Activated CD8-positive, alpha-beta memory T cell treated with anti-CD3 and anti-CD28 coated beads, Interleukin-2, amount 10 ng/mL, durations not matched to agents 7 days and 5 days (primary cell): ENCODE results near the gene GPD1L. TPM values are rescaled to one million over a fixed set of nuclear protein-coding genes. Genes with fewer than 3 reads are reported as not detected.

Source experiments
- ATAC-seq: fragments of 150-1000 bp; cut with Tn5 transposase; one replicate; pipeline ENCODE4 v1.10.0; 2021; ENCODE audit warnings: moderate library complexity
- CTCF ChIA-PET: fragments of 350-600 bp; sonication (Branson Sonifier 250); formaldehyde crosslinking; loops from one replicate; lab custom pipeline; 2021; ENCODE audit warnings: antibody characterized with exemption; lab: Charles Lee
- DNase-seq: peaks from one replicate; pipeline ENCODE4 v3.0.0-alpha.2; 2020
- H3K27ac Mint-ChIP-seq: one replicate; pipeline ENCODE4 v1.8.0; 2021; ENCODE audit warnings: mild to moderate bottlenecking, mixed read lengths
- H3K27me3 Mint-ChIP-seq: one replicate; pipeline ENCODE4 v1.8.0; 2021; ENCODE audit warnings: mixed read lengths
- H3K36me3 Mint-ChIP-seq: one replicate; pipeline ENCODE4 v1.8.0; 2021; ENCODE audit warnings: mild to moderate bottlenecking, mixed read lengths
- H3K4me1 Mint-ChIP-seq: one replicate; pipeline ENCODE4 v1.8.0; 2021; ENCODE audit warnings: mixed read lengths
- H3K4me3 Mint-ChIP-seq: one replicate; pipeline ENCODE4 v1.8.0; 2021; ENCODE audit warnings: mild to moderate bottlenecking, moderate library complexity, mixed read lengths
- H3K9me3 Mint-ChIP-seq: one replicate; pipeline ENCODE4 v1.8.0; 2022; ENCODE audit warnings: low read depth, mixed read lengths
- total RNA-seq, 2 experiments: library from RNA; stranded (reverse); gene quantifications; one replicate each; pipeline ENCODE4 v1.2.3, GENCODE V29; 2021

Gene GPD1L
- total RNA-seq, 2 experiments from 2014 or later = 20.7 to 26.8 TPM

GRCh38 chr3:32203854-32204253 lies 97.4 kb downstream of the GPD1L start:
- peaks cover 20% of the 10 kb centered on the region for H3K27me3 Mint-ChIP-seq
- CTCF ChIA-PET = no interaction called here
- no peak overlapping the region for H3K4me3 Mint-ChIP-seq
- H3K36me3 Mint-ChIP-seq = no peaks in the 10 kb centered on the region
- ATAC-seq (no peak), DNase-seq (no peak)
- no peak overlapping the region for H3K27ac Mint-ChIP-seq
- no peaks in the 10 kb centered on the region for H3K9me3 Mint-ChIP-seq
- no peaks in the 10 kb centered on the region for H3K4me1 Mint-ChIP-seq

- Mint-ChIP-seq H3K4me3 (no peak overlapping the region), H3K36me3 (no peaks in the 10 kb centered on the region), H3K27me3 (peaks cover 8% of the 10 kb centered on the region), H3K4me1 (no peaks in the 10 kb centered on the region), H3K27ac (no peak overlapping the region), H3K9me3 (no peaks in the 10 kb centered on the region)
- CTCF ChIA-PET = no interaction called here
- DNase-seq (no peak), ATAC-seq (no peak)
These were observed 102.0 kb downstream of the GPD1L start for GRCh38 chr3:32208447-32208846.

- Mint-ChIP-seq H3K9me3 (peaks cover 4% of the 10 kb centered on the region), H3K27ac (no peak overlapping the region), H3K27me3 (peaks cover 7% of the 10 kb centered on the region), H3K36me3 (no peaks in the 10 kb centered on the region), H3K4me3 (no peak overlapping the region), H3K4me1 (no peaks in the 10 kb centered on the region)
- ATAC-seq (no peak), DNase-seq (no peak)
- CTCF ChIA-PET = no interaction called here
These were observed 108.8 kb downstream of the GPD1L start for GRCh38 chr3:32215185-32215584.

- no peak for DNase-seq
- Mint-ChIP-seq H3K27me3 (peaks cover 7% of the 10 kb centered on the region), H3K4me1 (no peaks in the 10 kb centered on the region), H3K4me3 (no peak overlapping the region), H3K36me3 (no peaks in the 10 kb centered on the region), H3K27ac (no peak overlapping the region), H3K9me3 (peaks cover 4% of the 10 kb centered on the region)
- ATAC-seq = no peak
- CTCF ChIA-PET = no interaction called here
These were observed 109.9 kb downstream of the GPD1L start for GRCh38 chr3:32216172-32216783.

GRCh38 chr3:32217339-32217738 lies 110.9 kb downstream of the GPD1L start:
- DNase-seq (no peak), ATAC-seq (no peak)
- H3K4me3 Mint-ChIP-seq = no peak overlapping the region
- peaks cover 7% of the 10 kb centered on the region for H3K27me3 Mint-ChIP-seq
- no peaks in the 10 kb centered on the region for H3K36me3 Mint-ChIP-seq
- CTCF ChIA-PET = interaction anchor here (0.7 kb wide), 1 partner anchor 1638 kb away, joined by 3 read pairs; no protein-coding TSS in a partner anchor
- H3K4me1 Mint-ChIP-seq = no peaks in the 10 kb centered on the region
- H3K27ac Mint-ChIP-seq = no peak overlapping the region
- H3K9me3 Mint-ChIP-seq = peaks cover 4% of the 10 kb centered on the region

Other genes starting within 250 kb of the GPD1L start
- 1 to 10 TPM in 1 of 2 experiments, under 1 TPM in 1; 0.26 to 2.3 TPM for gene OSBPL10, start 125.4 kb upstream of the GPD1L start, total RNA-seq
- gene ZNF860, start 124.9 kb upstream of the GPD1L start, total RNA-seq = not detected
- gene CMTM8, start 132.1 kb downstream of the GPD1L start, total RNA-seq = 1 to 10 TPM; 4.0 to 4.4 TPM